Left lobe of liver (tissue), 2 donors: ENCODE results near the gene RAPGEF1. TPM values are rescaled to one million over a fixed set of nuclear protein-coding genes. Genes with fewer than 3 reads are reported as not detected.
"Not testable (repeated sequence)": the region's sequence is repeated elsewhere in the genome, so short reads cannot be mapped to it uniquely, and the experiment has no call there.

ENCODE experiments used
- ATAC-seq: fragments of 200-7000 bp; cut with Tn5 transposase; one replicate; pipeline ENCODE4 v1.9.1; 2020; ENCODE audit warnings: mild to moderate bottlenecking, moderate library complexity
- DNase-seq: peaks from one replicate; pipeline ENCODE4 v3.0.0-alpha.2; 2020; ENCODE audit warnings: low spot score
- total RNA-seq: library from RNA; stranded (reverse); gene quantifications from one replicate; pipeline ENCODE4 v1.2.1, GENCODE V29; 2021
- donor health status: DM: no; HTN: no; CAD: no; lungs with moderate emphysema.
- donor health status: DM: no; HTN: yes; CAD: no.

RAPGEF1 gene
- total RNA-seq, 1 donor from 2014 or later = 36.9 TPM

DNA sequence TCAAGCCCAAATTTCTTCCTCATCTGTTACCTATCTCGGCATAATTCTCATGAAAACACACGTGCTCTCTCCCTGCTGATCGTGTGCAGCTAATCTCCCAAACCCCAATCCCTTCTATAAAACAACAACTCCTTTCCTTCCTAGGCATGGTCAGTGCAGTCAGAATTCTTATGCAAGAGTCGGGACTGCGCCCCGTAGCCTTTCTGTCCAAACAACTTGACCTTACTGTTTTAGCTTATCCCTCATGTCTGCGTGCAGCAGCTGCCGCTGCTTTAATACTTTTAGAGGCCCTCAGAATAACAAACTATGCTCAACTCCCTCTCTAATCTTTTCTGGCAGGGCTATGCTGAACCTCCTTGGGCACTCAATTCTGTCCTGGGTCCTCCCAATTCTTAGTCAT is 189.4 kb downstream of the RAPGEF1 start:
- not testable (repeated sequence) for ATAC-seq, DNase-seq

GRCh38 chr9:131549186-131549585 is 190.7 kb downstream of the RAPGEF1 start:
- ATAC-seq, DNase-seq: not testable (repeated sequence)

DNA sequence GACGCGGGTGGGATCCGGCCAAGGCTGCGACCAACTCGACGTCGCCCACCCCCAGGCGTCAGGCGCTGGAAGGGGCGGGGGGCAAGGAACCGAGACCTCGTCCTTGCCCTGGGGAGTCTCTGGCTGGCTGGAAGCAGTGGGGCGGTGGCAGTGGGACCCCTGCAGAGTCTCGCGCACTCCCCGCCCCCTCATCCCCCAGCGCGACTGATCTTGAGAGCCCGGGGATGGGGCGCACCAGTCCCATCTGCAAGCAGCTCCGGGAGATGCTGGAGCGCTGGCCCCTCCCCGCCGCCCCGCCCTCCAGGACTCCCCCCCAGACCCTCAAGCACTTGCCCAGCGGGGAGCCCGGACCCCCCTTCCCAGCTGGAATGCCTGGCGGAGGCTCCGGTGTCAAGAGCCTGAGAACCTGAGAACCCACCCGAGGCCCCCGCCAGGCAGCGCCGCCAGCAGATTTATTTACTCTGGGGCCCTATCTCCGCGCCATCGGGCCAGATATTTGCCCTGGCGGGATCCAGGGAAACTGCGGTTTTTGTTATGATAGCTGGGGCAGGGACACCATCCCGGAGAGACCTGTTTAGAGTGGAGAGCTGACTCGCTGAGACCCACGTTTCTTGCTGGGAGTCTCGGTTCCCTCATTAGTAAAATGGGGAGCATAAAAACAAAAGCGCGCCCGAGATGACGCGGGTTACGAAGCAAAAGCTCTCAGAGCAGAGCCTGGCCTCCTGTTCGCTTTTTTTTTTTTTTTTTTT is 193.4 kb downstream of the RAPGEF1 start:
- DNase-seq = no peak

GRCh38 chr9:131545786-131546335 is 194.0 kb downstream of the RAPGEF1 start:
- ATAC-seq (peak; percentile 53), DNase-seq (no peak)

More for the DNA sequence above, 193.4 kb downstream of the RAPGEF1 start:
- ATAC-seq = peak; percentile 31

DNA sequence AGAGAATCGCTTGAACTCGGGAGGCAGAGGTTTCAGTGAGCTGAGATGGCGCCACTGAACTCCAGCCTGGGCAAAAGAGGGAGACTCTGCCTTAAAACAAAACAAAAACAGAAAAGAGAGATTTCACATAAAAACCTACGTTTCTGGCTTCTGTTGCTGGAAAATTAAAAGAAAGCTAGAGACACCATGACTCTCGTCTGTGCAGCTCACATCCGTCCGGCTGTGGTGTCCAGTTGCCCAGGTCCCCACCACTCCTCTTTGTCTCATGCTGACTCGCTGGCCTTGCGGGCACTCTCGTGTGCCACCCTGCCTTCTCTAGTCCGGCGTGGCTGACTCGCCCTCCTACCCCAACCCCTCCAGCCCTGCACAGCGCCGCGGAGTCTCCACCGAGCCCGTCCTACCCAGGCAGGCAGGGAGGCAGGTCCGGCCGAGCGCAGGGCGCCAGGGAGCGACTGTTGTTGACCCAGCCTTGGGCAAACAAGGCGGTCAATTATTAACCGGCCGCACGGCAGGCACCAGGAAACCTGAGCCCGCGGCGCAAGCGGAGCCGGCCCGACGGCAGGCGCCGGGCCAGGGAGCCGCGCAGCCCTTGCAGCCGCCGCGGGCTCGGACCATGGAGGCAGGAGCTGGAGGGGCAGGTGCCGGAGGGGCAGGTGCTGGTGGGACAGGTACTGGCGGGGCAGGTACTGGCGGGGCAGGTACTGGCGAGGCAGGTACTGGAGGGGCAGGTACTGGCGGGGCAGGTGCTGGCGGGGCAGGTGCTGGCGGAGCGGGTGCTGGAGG is 194.7 kb downstream of the RAPGEF1 start, which contains the start of gene PRRT1B:
Gene PRRT1B, plus strand, starts transcription at position 521 of the 783 bp plus-strand sequence. Its CDS starts 93 bp downstream, at position 614.
- peak; percentile 94 for DNase-seq
- peak; percentile 95 for ATAC-seq

- ATAC-seq (no peak), DNase-seq (no peak)
Observed at GRCh38 chr9:131543141-131543540, 196.7 kb downstream of the RAPGEF1 start.

GRCh38 chr9:131539223-131539923 is 200.5 kb downstream of the RAPGEF1 start:
- no peak for ATAC-seq
- DNase-seq = no peak

DNA sequence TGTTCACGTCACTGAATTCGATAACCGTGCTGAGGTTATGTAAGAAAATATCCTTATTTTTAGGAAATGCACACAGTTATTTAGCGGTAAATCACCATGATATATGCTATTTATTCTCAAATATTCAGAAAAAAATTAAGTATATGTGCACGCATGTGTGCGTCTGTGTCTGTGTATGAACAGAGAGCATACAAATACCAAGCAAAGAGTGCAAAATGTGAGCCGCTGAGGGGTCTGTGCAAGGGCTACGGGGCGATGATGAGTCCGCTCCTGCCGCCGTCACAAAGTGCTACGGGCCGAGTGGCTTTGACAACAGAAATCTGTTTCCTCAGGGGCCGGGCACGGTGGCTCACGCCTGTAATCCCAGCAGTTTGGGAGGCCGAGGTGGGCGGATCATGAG is 201.9 kb downstream of the RAPGEF1 start:
- ATAC-seq (no peak), DNase-seq (no peak)

DNA sequence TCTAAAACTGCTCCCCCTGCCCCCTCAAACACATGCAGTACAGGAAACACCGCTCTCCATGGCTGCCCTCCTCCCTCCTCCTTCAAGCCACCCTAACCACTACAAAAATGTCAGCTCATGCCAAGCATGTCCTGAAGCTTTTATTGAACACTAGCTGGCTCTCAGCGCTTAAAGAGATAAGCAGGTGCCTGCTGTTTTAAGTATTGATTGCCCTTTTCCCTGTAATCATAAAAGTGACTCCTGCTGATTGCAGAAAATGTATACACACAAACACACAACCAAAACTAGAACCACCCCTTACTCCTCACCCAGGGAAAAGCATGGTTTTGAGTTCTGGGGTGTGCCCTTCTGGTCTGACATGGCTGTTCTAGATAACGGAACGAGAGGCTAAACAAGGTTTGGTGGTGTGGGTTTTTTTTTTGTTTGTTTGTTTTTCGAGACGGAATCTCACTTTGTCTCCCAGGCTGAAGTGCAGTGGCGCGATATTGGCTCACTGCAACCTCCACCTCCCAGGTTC is 205.1 kb downstream of the RAPGEF1 start:
- ATAC-seq (peak; percentile 35), DNase-seq (no peak)

GRCh38 chr9:131530920-131531832 is 208.7 kb downstream of the RAPGEF1 start, which contains the start of gene UCK1:
Gene UCK1 (minus strand): TSS chr9:131531263. CDS start chr9:131531174, 89 bp downstream.
- DNase-seq (peak; percentile 80), ATAC-seq (peak; percentile 86)

- ATAC-seq (peak; percentile 46), DNase-seq (peak; percentile 65)
Observed at GRCh38 chr9:131530546-131530919, 209.3 kb downstream of the RAPGEF1 start.

GRCh38 chr9:131529597-131530545 is 210.0 kb downstream of the RAPGEF1 start:
- DNase-seq (peak; percentile 86), ATAC-seq (peak; percentile 72)

- DNase-seq = no peak
- ATAC-seq = no peak
Observed at GRCh38 chr9:131528886-131529505, 210.9 kb downstream of the RAPGEF1 start.

DNA sequence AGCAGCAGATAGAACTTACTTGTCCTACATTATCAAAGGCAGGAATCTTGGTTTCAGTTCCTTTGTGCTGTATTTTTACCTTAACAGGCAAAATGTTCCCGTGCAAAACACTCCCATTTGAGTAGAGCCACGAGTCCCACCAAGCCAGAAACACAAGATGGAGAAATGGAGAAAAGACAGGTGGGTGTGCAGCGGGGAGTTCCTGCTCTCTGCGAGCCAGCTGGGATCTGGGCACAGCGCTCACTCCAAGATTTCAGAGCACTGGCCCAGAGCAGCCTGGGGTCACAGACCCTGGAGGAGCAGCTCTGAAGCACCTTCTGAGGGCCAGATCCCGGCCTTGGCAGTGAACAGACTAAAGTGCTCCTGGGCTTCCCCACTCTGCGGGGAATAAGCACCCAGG is 211.7 kb downstream of the RAPGEF1 start:
- no peak for ATAC-seq
- DNase-seq = no peak
